ENCODE measurements around the gene SPATA25.

- TF ChIP-seq, protein P1, sequence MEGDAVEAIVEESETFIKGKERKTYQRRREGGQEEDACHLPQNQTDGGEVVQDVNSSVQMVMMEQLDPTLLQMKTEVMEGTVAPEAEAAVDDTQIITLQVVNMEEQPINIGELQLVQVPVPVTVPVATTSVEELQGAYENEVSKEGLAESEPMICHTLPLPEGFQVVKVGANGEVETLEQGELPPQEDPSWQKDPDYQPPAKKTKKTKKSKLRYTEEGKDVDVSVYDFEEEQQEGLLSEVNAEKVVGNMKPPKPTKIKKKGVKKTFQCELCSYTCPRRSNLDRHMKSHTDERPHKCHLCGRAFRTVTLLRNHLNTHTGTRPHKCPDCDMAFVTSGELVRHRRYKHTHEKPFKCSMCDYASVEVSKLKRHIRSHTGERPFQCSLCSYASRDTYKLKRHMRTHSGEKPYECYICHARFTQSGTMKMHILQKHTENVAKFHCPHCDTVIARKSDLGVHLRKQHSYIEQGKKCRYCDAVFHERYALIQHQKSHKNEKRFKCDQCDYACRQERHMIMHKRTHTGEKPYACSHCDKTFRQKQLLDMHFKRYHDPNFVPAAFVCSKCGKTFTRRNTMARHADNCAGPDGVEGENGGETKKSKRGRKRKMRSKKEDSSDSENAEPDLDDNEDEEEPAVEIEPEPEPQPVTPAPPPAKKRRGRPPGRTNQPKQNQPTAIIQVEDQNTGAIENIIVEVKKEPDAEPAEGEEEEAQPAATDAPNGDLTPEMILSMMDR (IDR thresholded peaks at IDR 0.05; ENCODE audit: low read depth, low read length), result no peak
- TF ChIP-seq POLR2A (IDR thresholded peaks at IDR 0.05; ENCODE audit: extremely low read depth, insufficient read length), result no peak
- TF ChIP-seq MAX (IDR thresholded peaks at IDR 0.05; ENCODE audit: low read depth, low read length), result no peak
- TF ChIP-seq MYC (IDR thresholded peaks at IDR 0.05; ENCODE audit: low read depth, low read length), result no peak
These were observed 13.9 kb downstream of the SPATA25 start for GRCh38 chr20:45873409-45874103.

All from NB4 (cell line).